GM23338 (cell line): ENCODE measurements around the gene CPB1. TPM values are rescaled to one million over a fixed set of nuclear protein-coding genes. Genes with fewer than 3 reads are reported as not detected.

ENCODE experiments used
- EZH2phosphoT487 ChIP-seq: fragments of 200-600 bp; sonication (generic); IDR thresholded peaks from one replicate; pipeline ENCODE4 v1.8.1; 2018; ENCODE audit warnings: antibody characterized with exemption; ENCODE audit not compliant: unreplicated experiment
- NANOG ChIP-seq: IDR thresholded peaks from 2 replicates; pipeline ENCODE4 v1.6.1; 2016; ENCODE audit warnings: antibody characterized with exemption, borderline replicate concordance
- STAT1 ChIP-seq: IDR thresholded peaks from one replicate; pipeline ENCODE4 v1.6.1; 2016; ENCODE audit warnings: antibody characterized with exemption; ENCODE audit not compliant: unreplicated experiment
- ZNF462 ChIP-seq: fragments of 250-450 bp; sonication (Bioruptor Pico); IDR thresholded peaks from 2 replicates; pipeline ENCODE4 v1.5.0; 2020; ENCODE audit warnings: mild to moderate bottlenecking, moderate library complexity
- polyA plus RNA-seq: library from polyadenylated mRNA; unstranded; fragments of >200 nt; fragmentation: Nextera tagmentation; extraction: Ambion mirVana; gene quantifications from 2 replicates; pipeline ENCODE4 v1.2.1, GENCODE V29; 2016
- total RNA-seq: library from RNA; depleted of rRNA; stranded (reverse); fragments of >200 nt; shearing (Covaris generic); gene quantifications from 2 replicates; pipeline ENCODE4 v1.2.3, GENCODE V29; 2014
- TF ChIP-seq, protein P1 (sequence below): IDR thresholded peaks from one replicate; pipeline ENCODE4 v1.6.1; 2018; ENCODE audit warnings: antibody characterized with exemption; ENCODE audit not compliant: unreplicated experiment

Gene CPB1
- total and polyA plus RNA-seq, 2 experiments from 2014 or later: not detected

- TF ChIP-seq ZNF462 (no peak), NANOG (no peak), EZH2phosphoT487 (no peak), STAT1 (no peak)
- TF ChIP-seq, protein P1, sequence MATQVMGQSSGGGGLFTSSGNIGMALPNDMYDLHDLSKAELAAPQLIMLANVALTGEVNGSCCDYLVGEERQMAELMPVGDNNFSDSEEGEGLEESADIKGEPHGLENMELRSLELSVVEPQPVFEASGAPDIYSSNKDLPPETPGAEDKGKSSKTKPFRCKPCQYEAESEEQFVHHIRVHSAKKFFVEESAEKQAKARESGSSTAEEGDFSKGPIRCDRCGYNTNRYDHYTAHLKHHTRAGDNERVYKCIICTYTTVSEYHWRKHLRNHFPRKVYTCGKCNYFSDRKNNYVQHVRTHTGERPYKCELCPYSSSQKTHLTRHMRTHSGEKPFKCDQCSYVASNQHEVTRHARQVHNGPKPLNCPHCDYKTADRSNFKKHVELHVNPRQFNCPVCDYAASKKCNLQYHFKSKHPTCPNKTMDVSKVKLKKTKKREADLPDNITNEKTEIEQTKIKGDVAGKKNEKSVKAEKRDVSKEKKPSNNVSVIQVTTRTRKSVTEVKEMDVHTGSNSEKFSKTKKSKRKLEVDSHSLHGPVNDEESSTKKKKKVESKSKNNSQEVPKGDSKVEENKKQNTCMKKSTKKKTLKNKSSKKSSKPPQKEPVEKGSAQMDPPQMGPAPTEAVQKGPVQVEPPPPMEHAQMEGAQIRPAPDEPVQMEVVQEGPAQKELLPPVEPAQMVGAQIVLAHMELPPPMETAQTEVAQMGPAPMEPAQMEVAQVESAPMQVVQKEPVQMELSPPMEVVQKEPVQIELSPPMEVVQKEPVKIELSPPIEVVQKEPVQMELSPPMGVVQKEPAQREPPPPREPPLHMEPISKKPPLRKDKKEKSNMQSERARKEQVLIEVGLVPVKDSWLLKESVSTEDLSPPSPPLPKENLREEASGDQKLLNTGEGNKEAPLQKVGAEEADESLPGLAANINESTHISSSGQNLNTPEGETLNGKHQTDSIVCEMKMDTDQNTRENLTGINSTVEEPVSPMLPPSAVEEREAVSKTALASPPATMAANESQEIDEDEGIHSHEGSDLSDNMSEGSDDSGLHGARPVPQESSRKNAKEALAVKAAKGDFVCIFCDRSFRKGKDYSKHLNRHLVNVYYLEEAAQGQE: no peak
These were observed 12.1 kb upstream of the CPB1 start (continued) for GRCh38 chr3:148815316-148816110.
